Stimulated activated CD8-positive, alpha-beta memory T cell treated with anti-CD3 and anti-CD28 coated beads, Interleukin-2, amount 100 ng/mL, for 1 hour (primary cell): ENCODE results near the gene KMT5B.
"Not testable (repeated sequence)": the region's sequence is repeated elsewhere in the genome, so short reads cannot be mapped to it uniquely, and the experiment has no call there.

ENCODE experiments used
- DNase-seq, 2 donors: peaks; one replicate each; pipeline ENCODE4 v3.0.0-alpha.2; 2020; ENCODE audit warnings: low read depth in 2 of 2

Gene KMT5B

GRCh38 chr11:68213135-68213515, at the start of gene KMT5B:
Gene KMT5B, minus strand, starts transcription at chr11:68213296. Its CDS starts 23,220 bp downstream, at chr11:68190076.
- peak; percentile 24 to 28 for DNase-seq

- no peak for DNase-seq
These were observed 49.4 kb upstream of the KMT5B start for GRCh38 chr11:68262544-68262827.

GRCh38 chr11:68261749-68262543, 48.9 kb upstream of the KMT5B start:
- no peak for DNase-seq

- no peak for DNase-seq
These were observed 47.9 kb upstream of the KMT5B start for GRCh38 chr11:68261006-68261405.

- DNase-seq: no peak
These were observed 47.4 kb upstream of the KMT5B start for GRCh38 chr11:68260484-68260883.

GRCh38 chr11:68259122-68259959, 46.2 kb upstream of the KMT5B start:
- DNase-seq: no peak

- no peak for DNase-seq
These were observed 45.3 kb upstream of the KMT5B start for GRCh38 chr11:68258363-68258765.

GRCh38 chr11:68257477-68258362, 44.6 kb upstream of the KMT5B start:
- DNase-seq: peak; percentile 85 to 90

GRCh38 chr11:68256331-68256741, 43.2 kb upstream of the KMT5B start:
- no peak for DNase-seq

GRCh38 chr11:68255526-68255925, 42.4 kb upstream of the KMT5B start:
- DNase-seq: no peak

GRCh38 chr11:68254421-68254820, 41.3 kb upstream of the KMT5B start:
- DNase-seq: no peak

GRCh38 chr11:68251765-68252164, 38.7 kb upstream of the KMT5B start:
- DNase-seq: no peak

- not testable (repeated sequence) for DNase-seq
These were observed 31.8 kb upstream of the KMT5B start for GRCh38 chr11:68244912-68245311.

GRCh38 chr11:68243847-68244246, 30.8 kb upstream of the KMT5B start:
- not testable (repeated sequence) for DNase-seq

- DNase-seq: no peak
These were observed 29.5 kb upstream of the KMT5B start for GRCh38 chr11:68242616-68243015.

GRCh38 chr11:68231621-68232020, 18.5 kb upstream of the KMT5B start:
- DNase-seq: no peak

- no peak for DNase-seq
These were observed 16.5 kb upstream of the KMT5B start for GRCh38 chr11:68229601-68230000.

- no peak for DNase-seq
These were observed 13.3 kb upstream of the KMT5B start for GRCh38 chr11:68226421-68226820.

- no peak for DNase-seq
These were observed 11.5 kb upstream of the KMT5B start for GRCh38 chr11:68224606-68225005.

- no peak for DNase-seq
These were observed 10.2 kb upstream of the KMT5B start for GRCh38 chr11:68223275-68223674.

GRCh38 chr11:68221406-68221805, 8.3 kb upstream of the KMT5B start:
- DNase-seq: no peak
